Activated CD4-positive, alpha-beta T cell treated with anti-CD3 and anti-CD28 coated beads, Interleukin-10, Interleukin-2, amounts not matched to agents 100 ng/mL and 50 ng/mL, durations not matched to agents 16 hours and 8 hours (primary cell): ENCODE data around the gene CNGB1.
"Not testable (repeated sequence)": the region's sequence is repeated elsewhere in the genome, so short reads cannot be mapped to it uniquely, and the experiment has no call there.

Source experiments
- DNase-seq: peaks from one replicate; pipeline ENCODE4 v3.0.0-alpha.2; 2020

The CNGB1 gene

GRCh38 chr16:57925310-57925709 lies 45.6 kb downstream of the CNGB1 start:
- no peak for DNase-seq

- no peak for DNase-seq
Observed at GRCh38 chr16:57924514-57924913, 46.4 kb downstream of the CNGB1 start.

GRCh38 chr16:57923841-57924240 lies 47.1 kb downstream of the CNGB1 start:
- no peak for DNase-seq

GRCh38 chr16:57923418-57923817 lies 47.5 kb downstream of the CNGB1 start:
- no peak for DNase-seq

- DNase-seq, result no peak
Observed at GRCh38 chr16:57920880-57921229, 50.1 kb downstream of the CNGB1 start.

- no peak for DNase-seq
Observed at GRCh38 chr16:57920215-57920879, 50.6 kb downstream of the CNGB1 start.

- DNase-seq, result no peak
Observed at GRCh38 chr16:57918994-57919393, 51.9 kb downstream of the CNGB1 start.

GRCh38 chr16:57918444-57918843 lies 52.5 kb downstream of the CNGB1 start:
- DNase-seq, result no peak

- DNase-seq, result not testable (repeated sequence)
Observed at GRCh38 chr16:57917929-57918328, 53.0 kb downstream of the CNGB1 start.

GRCh38 chr16:57917489-57917888 lies 53.4 kb downstream of the CNGB1 start:
- DNase-seq, result not testable (repeated sequence)

GRCh38 chr16:57916735-57917438 lies 54.0 kb downstream of the CNGB1 start:
- DNase-seq, result no peak

GRCh38 chr16:57915811-57916488 lies 55.0 kb downstream of the CNGB1 start:
- DNase-seq, result no peak

- DNase-seq, result no peak
Observed at GRCh38 chr16:57915267-57915666, 55.7 kb downstream of the CNGB1 start.

GRCh38 chr16:57914244-57915173 lies 56.4 kb downstream of the CNGB1 start:
- DNase-seq, result no peak

- no peak for DNase-seq
Observed at GRCh38 chr16:57912529-57913260, 58.2 kb downstream of the CNGB1 start.

GRCh38 chr16:57911743-57912142 lies 59.2 kb downstream of the CNGB1 start:
- no peak for DNase-seq

- DNase-seq, result no peak
Observed at GRCh38 chr16:57910696-57911095, 60.2 kb downstream of the CNGB1 start.

GRCh38 chr16:57908409-57908987 lies 62.4 kb downstream of the CNGB1 start:
- no peak for DNase-seq

GRCh38 chr16:57906382-57907316 lies 64.3 kb downstream of the CNGB1 start:
- peak; percentile 30 for DNase-seq

GRCh38 chr16:57904101-57904500 lies 66.8 kb downstream of the CNGB1 start:
- no peak for DNase-seq

GRCh38 chr16:57903656-57904055 lies 67.3 kb downstream of the CNGB1 start:
- DNase-seq, result no peak
